Suprapubic skin (tissue), 4 donors: ENCODE measurements around the gene PCDH10. TPM values are rescaled to one million over a fixed set of nuclear protein-coding genes. Genes with fewer than 3 reads are reported as not detected.
A peak's percentile ranks its signal among the peaks of the same experiment; 100 is the strongest.

Experiments used
- DNase-seq, 2 donors: peaks; one replicate each; pipeline ENCODE4 v3.0.0-alpha.2; 2019; ENCODE audit warnings: low spot score in 2 of 2
- H3K27ac ChIP-seq: fragments of 200-600 bp; sonication (generic); one replicate; pipeline ENCODE4 v1.5.1; 2019
- H3K27me3 ChIP-seq: fragments of 200-600 bp; sonication (generic); one replicate; pipeline ENCODE4 v1.5.1; 2019
- H3K36me3 ChIP-seq: fragments of 200-600 bp; sonication (generic); one replicate; pipeline ENCODE4 v1.5.1; 2019
- H3K4me1 ChIP-seq: fragments of 200-600 bp; sonication (generic); one replicate; pipeline ENCODE4 v1.5.1; 2019
- H3K4me3 ChIP-seq: fragments of 200-600 bp; sonication (generic); one replicate; pipeline ENCODE4 v1.5.1; 2019; ENCODE audit warnings: mild to moderate bottlenecking
- H3K9me3 ChIP-seq: fragments of 200-600 bp; sonication (generic); one replicate; pipeline ENCODE4 v1.5.1; 2019
- CTCF ChIP-seq, 2 donors: fragments of 200-600 bp in 1 of 2; fragments of 450-650 bp in 1 of 2; sonication (generic) in 1 of 2; IDR thresholded peaks; one replicate each; pipeline ENCODE4 v1.5.1; 2016 to 2019; ENCODE audit warnings: antibody characterized with exemption in 2 of 2, mild to moderate bottlenecking in 1 of 2, moderate library complexity in 1 of 2
- EP300 ChIP-seq: sonication (generic); formaldehyde crosslinking; IDR thresholded peaks from one replicate; pipeline ENCODE4 v1.6.1; 2017; ENCODE audit warnings: antibody characterized with exemption
- POLR2A ChIP-seq, 2 donors: fragments of 450-650 bp; IDR thresholded peaks; one replicate each; pipeline ENCODE4 v1.6.1; 2017; ENCODE audit warnings: antibody characterized with exemption in 2 of 2, mild to moderate bottlenecking in 2 of 2, moderate library complexity in 2 of 2
- POLR2AphosphoS5 ChIP-seq, 3 donors: sonication (generic); formaldehyde crosslinking; IDR thresholded peaks; one replicate each; pipeline ENCODE4 v1.6.1; 2017; ENCODE audit warnings: antibody characterized with exemption in 3 of 3
- WGBS: methylation state at CpG from one replicate; pipeline ENCODE4 v1.1.5; 2018; 5-methylcytosine and 5-hydroxymethylcytosine counted together
- total RNA-seq, 4 donors: library from RNA; depleted of rRNA; stranded (reverse); fragments of >200 nt; gene quantifications; one replicate each; pipeline ENCODE4 v1.1.0, GENCODE V29; 2016

Gene PCDH10
- total RNA-seq, 4 donors from 2014 or later: 0.13 to 0.76 (median 0.68) TPM; not detected in 1

GRCh38 chr4:133147286-133147821 lies 1.7 kb upstream of the PCDH10 start:
- Histone ChIP-seq H3K27ac (no peak overlapping the region), H3K9me3 (no peaks in the 10 kb centered on the region), H3K4me1 (peaks cover 65% of the 10 kb centered on the region), H3K27me3 (peaks cover 75% of the 10 kb centered on the region), H3K4me3 (peak overlapping the region; percentile 47), H3K36me3 (no peaks in the 10 kb centered on the region)
- 1% methylated on average over 23 of the region's 23 CpGs for WGBS
- DNase-seq: peak in 1 of 2 donors; percentile 40
- TF ChIP-seq CTCF (IDR thresholded peaks at IDR 0.05): no peak

- 2% methylated on average over 38 of the region's 54 CpGs for WGBS
- DNase-seq: peak in 1 of 2 donors; percentile 71
- peak overlapping the region; percentile 47 for H3K4me3 ChIP-seq
Observed at GRCh38 chr4:133147921-133148689, 989 bp upstream of the PCDH10 start.

GRCh38 chr4:133149364-133149695 lies 236 bp downstream of the PCDH10 start:
- TF ChIP-seq EP300 (no peak), CTCF (IDR thresholded peaks at IDR 0.05) (no peak), POLR2AphosphoS5 (IDR thresholded peaks at IDR 0.05) (no peak), POLR2A (IDR thresholded peaks at IDR 0.05) (no peak)
- peak overlapping the region; percentile 47 for H3K4me3 ChIP-seq
- no peaks in the 10 kb centered on the region for H3K36me3 ChIP-seq
- DNase-seq: no peak
- peaks cover 87% of the 10 kb centered on the region for H3K27me3 ChIP-seq
- H3K27ac ChIP-seq: no peak overlapping the region
- peaks cover 70% of the 10 kb centered on the region for H3K4me1 ChIP-seq
- no peaks in the 10 kb centered on the region for H3K9me3 ChIP-seq
- WGBS: 7% methylated on average over 8 of the region's 8 CpGs

More at GRCh38 chr4:133147921-133148689, 989 bp upstream of the PCDH10 start:
- no peak overlapping the region for H3K27ac ChIP-seq
- H3K9me3 ChIP-seq: no peaks in the 10 kb centered on the region
- H3K4me1 ChIP-seq: peaks cover 70% of the 10 kb centered on the region
- H3K36me3 ChIP-seq: no peaks in the 10 kb centered on the region
- H3K27me3 ChIP-seq: peaks cover 82% of the 10 kb centered on the region
- TF ChIP-seq POLR2A (IDR thresholded peaks at IDR 0.05): no peak
- TF ChIP-seq CTCF (IDR thresholded peaks at IDR 0.05): no peak
- no peak for TF ChIP-seq EP300
- no peak for TF ChIP-seq POLR2AphosphoS5 (IDR thresholded peaks at IDR 0.05)

- peaks cover 84% of the 10 kb centered on the region for H3K27me3 ChIP-seq
- 5% methylated on average over 17 of the region's 17 CpGs for WGBS
- peaks cover 70% of the 10 kb centered on the region for H3K4me1 ChIP-seq
Observed at GRCh38 chr4:133149932-133150471, 908 bp downstream of the PCDH10 start.

More at GRCh38 chr4:133149932-133150471, 908 bp downstream of the PCDH10 start:
- Histone ChIP-seq H3K27ac (no peak overlapping the region), H3K9me3 (no peaks in the 10 kb centered on the region), H3K36me3 (no peaks in the 10 kb centered on the region), H3K4me3 (peak overlapping the region; percentile 47)
- DNase-seq: peak in 1 of 2 donors; percentile 52
- no peak for TF ChIP-seq POLR2AphosphoS5 (IDR thresholded peaks at IDR 0.05)
- no peak for TF ChIP-seq EP300
- TF ChIP-seq CTCF (IDR thresholded peaks at IDR 0.05): no peak
- TF ChIP-seq POLR2A (IDR thresholded peaks at IDR 0.05): no peak
